Colonic mucosa (tissue), 4 donors: ENCODE data around the gene DNAJB1. TPM values are rescaled to one million over a fixed set of nuclear protein-coding genes. Genes with fewer than 3 reads are reported as not detected.
A peak's percentile ranks its signal among the peaks of the same experiment; 100 is the strongest.

ENCODE experiments used
- DNase-seq: peaks from one replicate; pipeline ENCODE4 v3.0.0-alpha.2; 2020
- H3K27ac ChIP-seq: fragments of 200-600 bp; one replicate; pipeline ENCODE4 v1.8.0; 2021
- H3K27me3 ChIP-seq: fragments of 200-600 bp; one replicate; pipeline ENCODE4 v1.8.0; 2021
- H3K36me3 ChIP-seq: fragments of 200-600 bp; one replicate; pipeline ENCODE4 v1.8.0; 2021
- H3K4me1 ChIP-seq: fragments of 200-600 bp; one replicate; pipeline ENCODE4 v1.8.0; 2021; ENCODE audit warnings: mild to moderate bottlenecking
- H3K4me3 ChIP-seq: fragments of 200-600 bp; one replicate; pipeline ENCODE4 v1.8.0; 2021
- H3K9ac ChIP-seq, 2 donors: one replicate each; pipeline ENCODE4 v1.7.0; 2013; ENCODE audit warnings: control low read depth in 2 of 2, low read depth in 2 of 2, low read length in 2 of 2
- H3K9me3 ChIP-seq: fragments of 200-600 bp; one replicate; pipeline ENCODE4 v1.8.0; 2021
- intact Hi-C: fragments of 100-400 bp; cut with DNase I; formaldehyde crosslinking; loops from one replicate; pipeline ENCODE4 v1.14.1; 2022
- total RNA-seq, 2 donors: library from RNA; stranded (reverse); fragmentation: NEBNext Ultra II Directional in 1 of 2; extraction: Animal tissue kit (Norgen Biotek cat#: 25700) in 1 of 2; gene quantifications; one replicate each; pipeline ENCODE4 v1.2.1, GENCODE V29; 2021
- TF ChIP-seq, protein P1 (sequence below): fragments of 200-600 bp; IDR thresholded peaks from one replicate; pipeline ENCODE4 v1.8.0; 2022; ENCODE audit warnings: antibody characterized with exemption, mild to moderate bottlenecking
- donor health status: healthy.
- donor health status: DM: no; HTN: no; CAD: no.
- donor health status: DM: no; HTN: no; CAD: no.

Gene DNAJB1
- total RNA-seq, 2 donors from 2014 or later, result 127 to 148 TPM

DNA sequence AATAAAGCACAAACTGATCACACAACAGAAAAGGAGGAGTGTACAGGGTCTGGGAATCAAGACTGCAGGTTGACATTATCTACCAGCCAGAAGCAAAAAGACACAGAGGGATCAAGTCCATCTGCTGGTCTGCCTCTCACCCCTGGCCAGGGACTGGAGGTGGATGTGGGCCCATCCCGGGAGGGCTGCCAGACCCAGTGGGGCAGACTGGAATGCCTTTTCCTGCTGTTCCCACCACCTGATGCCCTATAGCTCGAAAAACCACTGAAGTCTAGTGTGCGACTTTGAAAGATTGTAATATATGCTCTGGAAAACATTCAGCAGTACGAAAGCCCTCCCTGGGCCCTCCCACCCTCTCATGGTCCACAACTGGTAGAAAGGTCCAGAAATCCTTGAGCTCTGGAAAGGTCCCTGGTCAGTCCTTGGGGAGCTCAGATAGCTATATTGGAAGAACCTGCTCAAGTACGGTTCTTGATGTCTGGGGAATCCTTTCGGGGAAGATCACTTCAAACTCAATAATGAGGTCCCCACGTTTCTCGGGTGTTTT, 2.6 kb downstream of the DNAJB1 start:
- peaks cover 16% of the 10 kb centered on the region for H3K4me1 ChIP-seq
- intact Hi-C loops, result no loop called here
- H3K9me3 ChIP-seq, result no peaks in the 10 kb centered on the region
- TF ChIP-seq, protein P1, sequence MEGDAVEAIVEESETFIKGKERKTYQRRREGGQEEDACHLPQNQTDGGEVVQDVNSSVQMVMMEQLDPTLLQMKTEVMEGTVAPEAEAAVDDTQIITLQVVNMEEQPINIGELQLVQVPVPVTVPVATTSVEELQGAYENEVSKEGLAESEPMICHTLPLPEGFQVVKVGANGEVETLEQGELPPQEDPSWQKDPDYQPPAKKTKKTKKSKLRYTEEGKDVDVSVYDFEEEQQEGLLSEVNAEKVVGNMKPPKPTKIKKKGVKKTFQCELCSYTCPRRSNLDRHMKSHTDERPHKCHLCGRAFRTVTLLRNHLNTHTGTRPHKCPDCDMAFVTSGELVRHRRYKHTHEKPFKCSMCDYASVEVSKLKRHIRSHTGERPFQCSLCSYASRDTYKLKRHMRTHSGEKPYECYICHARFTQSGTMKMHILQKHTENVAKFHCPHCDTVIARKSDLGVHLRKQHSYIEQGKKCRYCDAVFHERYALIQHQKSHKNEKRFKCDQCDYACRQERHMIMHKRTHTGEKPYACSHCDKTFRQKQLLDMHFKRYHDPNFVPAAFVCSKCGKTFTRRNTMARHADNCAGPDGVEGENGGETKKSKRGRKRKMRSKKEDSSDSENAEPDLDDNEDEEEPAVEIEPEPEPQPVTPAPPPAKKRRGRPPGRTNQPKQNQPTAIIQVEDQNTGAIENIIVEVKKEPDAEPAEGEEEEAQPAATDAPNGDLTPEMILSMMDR, result no peak
- H3K27ac ChIP-seq, result no peak overlapping the region
- H3K4me3 ChIP-seq, result peak overlapping the region; percentile 68
- peak overlapping the region in 1 of 2 donors; percentile 94 for H3K9ac ChIP-seq
- no peak for DNase-seq
- H3K36me3 ChIP-seq, result peaks cover 15% of the 10 kb centered on the region
- H3K27me3 ChIP-seq, result no peaks in the 10 kb centered on the region

DNA sequence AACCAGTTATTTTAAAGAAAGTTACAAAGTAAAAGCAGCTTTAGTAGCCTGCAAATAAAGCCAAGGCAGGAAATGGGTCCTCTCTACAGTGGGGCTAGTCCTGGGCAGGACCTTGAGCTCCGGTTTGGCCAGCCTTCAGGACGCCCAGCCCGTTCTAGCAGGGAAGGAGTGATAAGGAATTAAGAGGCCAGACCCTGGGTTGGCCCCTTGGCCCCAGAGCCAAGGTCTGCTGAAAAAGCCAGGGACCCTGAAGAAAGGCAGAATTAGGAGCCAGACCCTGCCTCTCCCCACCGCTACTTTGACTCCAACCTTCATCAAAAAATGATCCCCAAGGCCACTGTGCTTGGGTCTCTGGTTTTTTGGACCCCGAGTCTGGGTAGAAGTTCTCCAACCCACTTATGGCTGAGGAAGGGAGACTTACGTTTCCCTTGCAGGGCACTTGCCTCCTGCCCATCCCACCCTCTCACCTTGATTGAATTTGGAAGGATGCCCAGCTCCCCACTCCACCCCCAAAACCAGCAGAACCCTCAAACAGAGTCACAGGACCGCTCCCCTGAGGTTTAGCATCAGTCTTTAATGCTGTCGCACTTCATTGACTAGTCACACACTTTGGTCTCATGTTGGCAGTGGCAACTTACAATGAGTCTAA, 3.9 kb downstream of the DNAJB1 start:
- Histone ChIP-seq H3K36me3 (peaks cover 15% of the 10 kb centered on the region), H3K27me3 (no peaks in the 10 kb centered on the region), H3K4me3 (no peak overlapping the region), H3K9ac (no peak overlapping the region), H3K27ac (no peak overlapping the region), H3K9me3 (no peaks in the 10 kb centered on the region), H3K4me1 (peaks cover 13% of the 10 kb centered on the region)
- intact Hi-C loops, result no loop called here
- DNase-seq, result no peak
- TF ChIP-seq, protein P1, result no peak

DNA sequence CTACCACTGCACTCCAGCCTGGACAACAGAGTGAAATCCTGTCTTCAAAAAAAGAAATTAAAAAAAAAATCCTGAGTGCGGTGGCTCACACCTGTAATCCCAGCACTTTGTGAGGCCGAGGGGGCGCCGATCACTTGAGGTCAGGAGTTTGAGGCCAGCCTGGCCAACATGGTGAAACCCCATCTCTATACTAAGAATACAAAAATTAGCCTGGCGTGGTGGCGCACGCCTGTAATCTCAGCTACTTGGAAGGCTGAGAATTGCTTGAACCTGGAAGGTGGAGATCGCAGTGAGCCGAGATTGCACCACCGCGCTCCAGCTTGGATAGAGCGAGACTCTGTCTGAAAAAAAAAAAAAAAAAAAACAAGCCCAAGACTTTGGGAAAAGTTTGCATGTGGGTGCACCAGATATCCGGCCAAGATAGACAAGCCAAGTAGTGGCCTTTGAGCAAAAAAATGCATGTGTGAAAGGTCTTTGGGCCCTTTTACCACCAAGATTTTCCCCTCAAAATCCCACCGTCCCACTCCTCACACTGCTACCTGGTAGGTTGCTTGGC, 5.7 kb downstream of the DNAJB1 start:
- no peaks in the 10 kb centered on the region for H3K27me3 ChIP-seq
- intact Hi-C loops, result no loop called here
- H3K4me1 ChIP-seq, result peaks cover 9% of the 10 kb centered on the region
- DNase-seq, result no peak
- H3K36me3 ChIP-seq, result peaks cover 15% of the 10 kb centered on the region
- TF ChIP-seq, protein P1, result no peak
- no peak overlapping the region for H3K9ac ChIP-seq
- H3K27ac ChIP-seq, result no peak overlapping the region
- no peaks in the 10 kb centered on the region for H3K9me3 ChIP-seq
- H3K4me3 ChIP-seq, result no peak overlapping the region

DNA sequence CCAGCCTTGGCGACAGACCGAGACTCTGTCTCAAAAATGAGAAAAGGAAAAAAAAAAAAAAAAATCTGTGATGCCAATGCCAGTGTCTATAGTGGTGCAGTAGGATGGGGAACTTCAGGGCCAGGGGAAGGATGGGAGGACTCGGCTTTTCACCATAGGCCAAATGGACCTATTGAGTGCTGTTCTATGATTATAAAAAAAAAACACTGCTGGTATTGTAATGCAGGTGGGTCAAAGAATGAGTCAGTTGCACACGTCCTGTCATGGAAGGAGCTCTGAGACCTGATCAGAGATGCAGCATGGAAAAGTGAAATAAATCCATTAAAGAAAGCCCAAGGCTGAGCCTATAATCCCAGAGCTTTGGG, 7.0 kb downstream of the DNAJB1 start:
- TF ChIP-seq, protein P1, result no peak
- peaks cover 9% of the 10 kb centered on the region for H3K4me1 ChIP-seq
- H3K27me3 ChIP-seq, result no peaks in the 10 kb centered on the region
- H3K9ac ChIP-seq, result no peak overlapping the region
- H3K27ac ChIP-seq, result no peak overlapping the region
- no peak for DNase-seq
- no peak overlapping the region for H3K4me3 ChIP-seq
- H3K9me3 ChIP-seq, result no peaks in the 10 kb centered on the region
- intact Hi-C loops, result no loop called here
- H3K36me3 ChIP-seq, result peaks cover 15% of the 10 kb centered on the region

DNA sequence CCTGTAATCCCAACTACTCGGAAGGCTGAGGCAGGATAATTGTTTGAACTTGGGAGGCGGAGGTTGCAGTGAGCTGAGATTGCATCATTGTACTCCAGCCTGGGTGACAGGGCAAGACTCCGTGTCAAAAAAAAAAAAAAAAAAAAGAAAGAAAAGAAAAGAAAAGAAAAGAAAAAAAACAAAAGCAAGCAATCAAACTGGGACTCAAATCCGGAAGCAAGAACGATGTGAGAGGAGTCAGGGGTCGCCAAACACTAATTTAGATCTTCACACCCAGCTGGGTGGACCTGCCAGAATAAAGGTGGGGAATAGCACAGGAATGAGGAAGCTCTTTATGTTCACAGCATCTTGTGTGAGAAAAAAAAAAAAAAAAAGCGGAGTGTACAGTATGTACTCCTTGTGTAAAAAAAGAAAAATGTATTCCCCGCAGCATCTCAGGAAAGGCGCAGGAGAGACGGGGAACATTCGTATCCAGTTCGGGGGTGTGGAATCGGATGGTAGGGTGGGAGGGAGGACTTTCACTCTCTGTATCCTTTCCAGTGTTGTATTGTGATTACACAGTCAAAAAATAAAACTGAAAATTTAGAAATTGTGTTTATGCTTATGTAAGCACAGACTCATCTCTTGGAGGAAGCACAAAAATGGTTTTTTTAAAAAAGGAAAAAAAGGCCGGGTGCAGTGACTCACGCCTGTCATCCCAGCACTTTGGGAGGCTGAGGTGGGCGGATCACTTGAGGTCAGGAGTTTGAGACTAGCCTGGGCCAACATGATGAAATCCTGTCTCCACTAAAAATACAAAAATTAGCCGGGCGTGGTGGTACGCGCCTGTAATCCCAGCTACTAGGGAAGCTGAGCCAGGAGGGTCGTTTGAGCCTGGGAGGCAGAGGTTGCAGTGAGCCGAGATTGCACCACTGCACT, 7.6 kb downstream of the DNAJB1 start:
- peak overlapping the region in 1 of 2 donors; percentile 46 for H3K9ac ChIP-seq
- H3K27ac ChIP-seq, result peak overlapping the region; percentile 13
- TF ChIP-seq, protein P1, result no peak
- no peaks in the 10 kb centered on the region for H3K9me3 ChIP-seq
- intact Hi-C loops, result no loop called here
- peaks cover 6% of the 10 kb centered on the region for H3K4me1 ChIP-seq
- peaks cover 10% of the 10 kb centered on the region for H3K36me3 ChIP-seq
- DNase-seq, result no peak
- H3K4me3 ChIP-seq, result no peak overlapping the region
- H3K27me3 ChIP-seq, result no peaks in the 10 kb centered on the region
